ENCODE data around the gene PLEKHG1. TPM values are rescaled to one million over a fixed set of nuclear protein-coding genes. Genes with fewer than 3 reads are reported as not detected.

The PLEKHG1 gene
- total RNA-seq, 1 donor from 2014 or later = 10.7 TPM

DNA sequence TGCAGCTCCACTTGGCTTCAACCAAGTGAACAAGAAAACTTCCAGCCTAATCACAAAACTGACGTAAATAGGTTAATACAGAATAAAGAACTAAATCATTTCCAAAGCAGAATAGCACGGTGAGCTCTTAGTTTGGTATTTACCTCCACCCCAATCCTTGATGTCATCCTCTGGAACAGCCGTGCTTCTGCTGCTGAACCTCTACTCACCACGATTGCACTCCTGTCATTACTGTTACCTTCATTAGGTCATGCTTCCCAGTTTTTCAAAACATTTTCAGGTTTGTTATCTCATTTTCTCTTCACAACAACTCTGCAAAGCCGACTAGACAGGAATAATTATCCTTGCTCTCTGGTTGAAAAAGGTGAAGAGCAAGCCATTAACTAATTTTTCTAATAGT is 15.6 kb upstream of the PLEKHG1 start:
- H3K27ac ChIP-seq = no peak overlapping the region
- peaks cover 0 to 9% of the 10 kb centered on the region in 2 donors for H3K4me1 ChIP-seq
- DNase-seq (ENCODE audit: low spot score in 2 of 2) = no peak
- H3K27me3 ChIP-seq = no peaks in the 10 kb centered on the region
- intact Hi-C loops (cut with DNase I) = no loop called here
- no peak for TF ChIP-seq CTCF (IDR thresholded peaks at IDR 0.05)
- H3K9me3 ChIP-seq = no peaks in the 10 kb centered on the region
- H3K36me3 ChIP-seq = no peaks in the 10 kb centered on the region
- H3K4me3 ChIP-seq = no peak overlapping the region

- Histone ChIP-seq H3K4me1 (peaks cover 0 to 9% of the 10 kb centered on the region in 2 donors), H3K27ac (no peak overlapping the region), H3K27me3 (no peaks in the 10 kb centered on the region), H3K4me3 (no peak overlapping the region), H3K36me3 (no peaks in the 10 kb centered on the region), H3K9me3 (no peaks in the 10 kb centered on the region)
- intact Hi-C loops (cut with DNase I) = no loop called here
- TF ChIP-seq CTCF (IDR thresholded peaks at IDR 0.05) = no peak
- DNase-seq (ENCODE audit: low spot score in 2 of 2) = no peak
These were observed 15.1 kb upstream of the PLEKHG1 start for GRCh38 chr6:150584596-150584995.

DNA sequence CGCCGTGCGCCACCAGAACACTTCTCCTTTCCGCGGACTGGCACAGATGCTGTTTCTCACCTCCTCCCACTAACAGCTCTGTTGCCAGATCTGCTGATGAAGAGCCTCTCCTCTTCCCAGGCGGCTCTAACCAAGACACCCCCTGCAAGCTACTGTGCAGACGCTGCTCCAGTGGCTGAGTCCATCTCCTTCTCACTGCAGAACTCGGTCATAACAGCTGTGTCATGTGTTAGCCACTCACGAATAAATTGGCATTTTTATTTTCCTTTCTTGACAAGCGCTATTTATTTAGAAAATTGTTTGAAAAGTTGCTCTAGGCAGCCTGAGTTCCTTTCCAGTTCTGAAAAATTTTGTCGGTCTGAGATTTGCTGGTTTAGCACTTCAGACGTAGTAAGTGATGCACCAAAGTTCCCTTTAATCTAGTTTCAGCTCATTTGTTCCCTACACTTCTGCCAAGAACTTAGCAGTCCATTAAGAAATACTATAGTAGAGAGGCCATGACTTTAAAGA is 12.8 kb upstream of the PLEKHG1 start:
- no peaks in the 10 kb centered on the region for H3K36me3 ChIP-seq
- no peaks in the 10 kb centered on the region for H3K9me3 ChIP-seq
- no peak overlapping the region for H3K4me3 ChIP-seq
- H3K27me3 ChIP-seq = no peaks in the 10 kb centered on the region
- TF ChIP-seq CTCF (IDR thresholded peaks at IDR 0.05) = no peak
- no peak for DNase-seq (ENCODE audit: low spot score in 2 of 2)
- intact Hi-C loops (cut with DNase I) = no loop called here
- H3K4me1 ChIP-seq = no peaks in the 10 kb centered on the region
- H3K27ac ChIP-seq = no peak overlapping the region

GRCh38 chr6:150587637-150588036 is 12.0 kb upstream of the PLEKHG1 start:
- DNase-seq (ENCODE audit: low spot score in 2 of 2) = no peak
- H3K27ac ChIP-seq = no peak overlapping the region
- H3K36me3 ChIP-seq = no peaks in the 10 kb centered on the region
- H3K9me3 ChIP-seq = no peaks in the 10 kb centered on the region
- no peaks in the 10 kb centered on the region for H3K4me1 ChIP-seq
- no peak overlapping the region for H3K4me3 ChIP-seq
- intact Hi-C loops (cut with DNase I) = no loop called here
- no peaks in the 10 kb centered on the region for H3K27me3 ChIP-seq
- no peak for TF ChIP-seq CTCF (IDR thresholded peaks at IDR 0.05)

GRCh38 chr6:150588888-150589499 is 10.7 kb upstream of the PLEKHG1 start:
- no peak overlapping the region for H3K4me3 ChIP-seq
- H3K27me3 ChIP-seq = no peaks in the 10 kb centered on the region
- no peak for TF ChIP-seq CTCF (IDR thresholded peaks at IDR 0.05)
- H3K36me3 ChIP-seq = no peaks in the 10 kb centered on the region
- no peaks in the 10 kb centered on the region for H3K4me1 ChIP-seq
- intact Hi-C loops (cut with DNase I) = no loop called here
- no peaks in the 10 kb centered on the region for H3K9me3 ChIP-seq
- no peak overlapping the region for H3K27ac ChIP-seq
- no peak for DNase-seq (ENCODE audit: low spot score in 2 of 2)

- H3K9me3 ChIP-seq = no peaks in the 10 kb centered on the region
- no peak overlapping the region for H3K4me3 ChIP-seq
- H3K27me3 ChIP-seq = no peaks in the 10 kb centered on the region
- no peaks in the 10 kb centered on the region for H3K36me3 ChIP-seq
- no peak overlapping the region for H3K27ac ChIP-seq
- intact Hi-C loops (cut with DNase I) = no loop called here
- no peaks in the 10 kb centered on the region for H3K4me1 ChIP-seq
- no peak for DNase-seq (ENCODE audit: low spot score in 2 of 2)
- TF ChIP-seq CTCF (IDR thresholded peaks at IDR 0.05) = no peak
These were observed 9.8 kb upstream of the PLEKHG1 start for GRCh38 chr6:150589852-150590251.
